HUES48 (cell line): ENCODE data around the gene BCKDHA.

ENCODE experiments used
- H3K27ac ChIP-seq: one replicate; pipeline ENCODE4 v1.7.0; 2013; ENCODE audit warnings: low read depth, low read length, inconsistent platforms
- H3K27me3 ChIP-seq: 2 replicates; pipeline ENCODE4 v1.6.1; 2013; ENCODE audit warnings: mild to moderate bottlenecking, low read length; ENCODE audit not compliant: control insufficient read depth, insufficient read depth
- H3K36me3 ChIP-seq: 2 replicates; pipeline ENCODE4 v1.6.1; 2013; ENCODE audit warnings: low read length; ENCODE audit not compliant: control insufficient read depth, insufficient read depth
- H3K4me1 ChIP-seq: 2 replicates; pipeline ENCODE4 v1.6.1; 2013; ENCODE audit warnings: mild to moderate bottlenecking, low read length; ENCODE audit not compliant: control insufficient read depth, insufficient read depth
- H3K4me3 ChIP-seq: 2 replicates; pipeline ENCODE4 v1.5.1; 2013; ENCODE audit warnings: mild to moderate bottlenecking, low read depth, low read length
- H3K9ac ChIP-seq: 2 replicates; pipeline ENCODE4 v1.6.1; 2013; ENCODE audit warnings: mild to moderate bottlenecking, low read depth, low read length, moderate library complexity
- H3K9me3 ChIP-seq: 2 replicates; pipeline ENCODE4 v1.6.1; 2013; ENCODE audit warnings: low read length; ENCODE audit not compliant: control insufficient read depth, insufficient read depth

Gene BCKDHA

DNA sequence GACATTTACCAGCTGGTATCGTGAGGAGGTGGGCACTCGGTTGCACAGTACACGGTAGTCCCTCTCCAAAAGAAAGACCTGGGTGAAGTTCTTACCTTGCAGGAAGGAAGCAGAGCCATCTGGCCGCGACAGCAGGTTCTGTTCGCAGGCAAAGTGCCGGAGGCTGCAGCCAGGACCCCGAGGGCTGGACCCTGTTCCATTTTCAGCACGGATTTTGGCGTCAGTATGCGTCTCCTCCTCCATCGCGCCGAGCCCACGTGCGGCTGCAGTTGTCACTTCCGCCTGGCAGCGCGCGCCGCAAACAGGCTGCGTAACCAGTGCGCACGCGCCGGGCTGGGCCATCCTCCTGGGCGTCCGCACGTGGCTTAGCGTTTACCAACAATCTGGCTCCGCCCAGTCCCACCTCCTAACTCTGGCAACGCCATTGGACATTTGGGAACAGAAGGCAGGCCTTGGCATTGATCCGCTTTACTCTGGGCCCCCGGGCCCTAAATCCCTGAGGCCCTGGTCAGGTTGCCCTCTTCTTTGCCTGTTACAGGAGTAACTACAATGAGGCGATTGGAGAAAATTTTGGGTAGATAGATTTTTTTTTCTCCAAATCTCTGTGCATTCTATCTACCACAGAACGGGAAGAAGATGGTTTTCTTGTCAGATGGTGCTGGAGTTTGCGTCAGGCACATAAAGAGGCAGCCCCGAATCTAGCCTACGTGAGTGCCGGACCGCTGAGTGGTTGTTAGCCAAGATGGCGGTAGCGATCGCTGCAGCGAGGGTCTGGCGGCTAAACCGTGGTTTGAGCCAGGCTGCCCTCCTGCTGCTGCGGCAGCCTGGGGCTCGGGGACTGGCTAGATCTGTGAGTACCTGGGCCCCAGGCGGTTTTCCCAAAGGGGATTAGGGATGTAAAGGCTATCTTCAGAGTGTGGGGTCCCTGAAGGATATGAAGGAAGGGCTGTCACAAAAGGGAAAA, at the start of gene BCKDHA, which contains the start of gene EXOSC5:
Gene BCKDHA, plus strand, starts transcription at position 733 of the 964 bp plus-strand sequence. Its CDS starts 10 bp downstream, at position 743.
Gene EXOSC5, minus strand, starts transcription at position 274 of the 964 bp plus-strand sequence. Its CDS starts 31 bp downstream, at position 243.
- H3K9ac ChIP-seq: peak within 1 kb of the TSS; percentile 95
- no peaks in the 10 kb centered on the region for H3K9me3 ChIP-seq
- H3K36me3 ChIP-seq: no peaks in the 10 kb centered on the region
- H3K4me3 ChIP-seq: peak within 1 kb of the TSS; percentile 95
- peak within 1 kb of the TSS; percentile 97 for H3K27ac ChIP-seq
- no peaks in the 10 kb centered on the region for H3K27me3 ChIP-seq
- peaks cover 5% of the 10 kb centered on the region; the same call in 1 of the 2 replicates for H3K4me1 ChIP-seq

DNA sequence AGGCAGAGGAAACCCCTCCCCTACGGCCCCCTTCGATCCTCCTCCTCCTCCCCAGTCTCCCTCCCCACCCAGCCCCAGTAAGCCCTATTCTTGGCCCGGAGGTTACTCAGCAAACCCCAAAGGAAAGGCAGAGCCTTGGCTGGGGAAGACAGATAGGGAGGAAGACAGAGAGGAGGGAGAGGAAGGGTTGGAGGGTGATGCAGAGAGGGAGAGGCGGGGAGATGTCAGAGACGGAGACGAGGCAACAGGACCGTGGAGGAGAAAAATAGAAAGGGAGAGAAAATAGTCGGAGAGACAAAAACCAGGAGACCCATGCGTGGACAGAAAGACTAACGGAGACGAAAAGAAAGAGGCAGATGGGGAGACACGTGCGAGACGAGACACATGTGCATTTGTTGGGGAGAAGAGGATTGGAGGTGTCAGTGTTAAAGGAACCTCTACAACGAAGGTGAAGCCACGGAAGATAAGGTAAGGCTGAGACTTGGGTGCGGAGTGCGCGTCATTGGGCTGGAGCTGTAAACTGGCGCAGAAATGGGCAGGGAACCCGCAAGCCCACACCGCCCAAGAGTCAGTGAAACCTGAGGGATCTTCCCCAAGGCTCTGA, 46.8 kb upstream of the BCKDHA start:
- peaks cover 38% of the 10 kb centered on the region for H3K27me3 ChIP-seq
- H3K4me1 ChIP-seq: no peaks in the 10 kb centered on the region
- no peaks in the 10 kb centered on the region for H3K36me3 ChIP-seq
- peak overlapping the region; percentile 74 for H3K4me3 ChIP-seq
- no peaks in the 10 kb centered on the region for H3K9me3 ChIP-seq
- H3K27ac ChIP-seq: no peak overlapping the region
- no peak overlapping the region for H3K9ac ChIP-seq

DNA sequence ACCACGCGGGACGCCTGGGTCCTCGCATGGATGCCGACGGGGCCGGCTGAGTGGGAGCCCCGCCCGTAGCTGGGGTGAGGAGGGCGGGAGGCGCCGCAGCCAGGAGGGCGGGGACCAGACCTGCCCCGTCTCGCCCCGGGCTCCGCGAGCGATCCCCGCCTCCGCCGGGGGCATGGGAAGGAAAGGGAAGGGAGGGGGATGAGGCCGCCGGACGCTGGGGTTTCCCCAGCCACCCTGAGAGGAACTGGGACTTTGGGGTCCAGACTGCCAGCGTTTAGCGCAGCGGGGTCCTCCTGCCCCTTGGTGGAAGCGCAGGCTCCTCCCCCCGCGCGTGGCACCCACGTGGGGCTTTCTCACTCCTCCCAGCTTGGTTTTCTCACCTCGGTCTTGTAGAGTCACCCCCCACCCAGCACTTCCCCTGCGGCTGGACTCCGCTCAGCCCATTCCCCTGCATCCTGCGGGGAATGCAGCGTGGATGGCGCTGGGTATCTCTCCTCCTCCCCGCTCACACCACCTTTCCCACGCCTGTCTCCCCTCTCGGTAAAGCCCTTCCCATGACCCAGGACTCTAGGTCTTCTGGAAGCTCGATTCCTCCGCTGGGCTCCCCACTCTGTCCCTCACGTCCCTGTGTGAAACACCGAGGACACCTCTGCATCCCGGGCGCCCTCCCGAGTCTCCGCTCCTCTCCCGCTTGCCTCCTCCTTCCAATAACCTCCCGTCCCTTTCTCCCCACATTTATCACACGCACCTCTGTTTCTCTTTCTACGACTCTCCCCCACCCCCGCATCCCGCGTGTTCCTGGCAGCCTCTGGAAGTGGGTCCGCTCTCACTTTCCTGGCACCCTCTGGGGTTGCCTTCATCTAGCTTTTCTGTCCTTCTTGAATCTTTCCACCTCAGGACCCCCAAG, 46.0 kb upstream of the BCKDHA start:
- peak overlapping the region; percentile 74 for H3K4me3 ChIP-seq
- no peaks in the 10 kb centered on the region for H3K4me1 ChIP-seq
- H3K36me3 ChIP-seq: no peaks in the 10 kb centered on the region
- H3K27me3 ChIP-seq: peaks cover 38% of the 10 kb centered on the region
- no peak overlapping the region for H3K9ac ChIP-seq
- H3K27ac ChIP-seq: no peak overlapping the region
- H3K9me3 ChIP-seq: no peaks in the 10 kb centered on the region

DNA sequence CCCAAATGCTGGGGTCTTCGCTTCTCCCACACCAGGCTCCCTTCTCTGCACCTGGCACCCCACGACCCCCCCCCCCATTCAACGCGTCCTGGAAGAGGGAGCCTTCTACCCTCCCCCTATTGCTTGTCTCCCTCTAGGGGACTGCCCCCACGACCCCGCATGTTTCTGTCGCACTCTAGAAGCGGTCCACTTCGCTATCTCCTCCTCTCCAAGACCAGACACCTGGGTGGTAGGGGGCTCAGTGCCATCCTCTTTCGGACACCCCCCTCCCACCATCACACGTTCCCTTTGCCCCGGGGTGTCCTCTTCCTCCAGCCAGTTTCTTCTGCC, 45.4 kb upstream of the BCKDHA start:
- peak overlapping the region; percentile 74 for H3K4me3 ChIP-seq
- no peaks in the 10 kb centered on the region for H3K36me3 ChIP-seq
- no peaks in the 10 kb centered on the region for H3K4me1 ChIP-seq
- H3K9ac ChIP-seq: no peak overlapping the region
- no peak overlapping the region for H3K27ac ChIP-seq
- H3K9me3 ChIP-seq: no peaks in the 10 kb centered on the region
- peaks cover 38% of the 10 kb centered on the region for H3K27me3 ChIP-seq

DNA sequence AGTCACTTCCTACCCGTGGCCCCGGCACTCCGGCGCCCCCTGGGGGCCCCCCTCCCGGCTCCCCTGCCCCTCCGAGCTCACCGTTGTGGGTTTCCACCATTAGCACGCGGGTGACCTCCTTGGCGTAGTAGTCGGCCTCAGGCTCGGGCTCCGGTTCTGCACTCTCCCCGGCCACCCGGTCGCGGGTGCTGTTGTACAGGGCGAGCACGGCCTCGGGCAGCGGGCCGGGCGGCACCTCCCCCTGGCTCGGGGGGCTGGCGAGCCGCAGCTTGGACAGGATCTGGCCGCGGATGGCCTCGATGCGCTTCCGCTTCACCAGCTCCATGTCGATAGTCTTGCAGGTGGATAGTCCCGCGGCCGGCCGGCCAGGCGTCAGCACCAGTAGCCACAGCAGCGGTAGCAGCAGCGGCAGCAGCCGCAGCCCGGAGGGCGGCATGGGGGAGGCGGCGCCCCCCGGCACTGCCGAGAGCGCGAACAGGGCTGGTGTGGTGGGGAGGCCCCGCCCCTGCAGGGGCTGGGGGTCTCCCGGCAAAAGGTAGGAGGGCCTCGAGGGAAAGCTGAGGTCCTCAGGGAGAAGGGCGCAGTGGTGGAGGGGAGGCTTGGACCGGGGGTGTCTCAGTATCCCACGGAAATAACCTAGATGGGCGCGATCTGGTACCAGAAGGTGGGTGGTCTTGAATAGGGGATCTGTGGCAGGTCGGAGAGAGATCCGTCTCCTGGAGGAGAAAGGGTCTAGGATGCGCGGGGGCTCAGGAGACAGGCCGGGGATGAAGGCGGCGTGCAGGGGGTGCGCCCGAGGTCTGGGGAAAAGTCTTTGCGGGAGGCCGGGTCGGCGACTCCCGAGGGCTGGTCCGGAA, 44.8 kb upstream of the BCKDHA start:
- no peaks in the 10 kb centered on the region for H3K36me3 ChIP-seq
- H3K27me3 ChIP-seq: peaks cover 38% of the 10 kb centered on the region
- no peaks in the 10 kb centered on the region for H3K9me3 ChIP-seq
- no peak overlapping the region for H3K27ac ChIP-seq
- no peaks in the 10 kb centered on the region for H3K4me1 ChIP-seq
- H3K9ac ChIP-seq: no peak overlapping the region
- peak overlapping the region; percentile 74 for H3K4me3 ChIP-seq

DNA sequence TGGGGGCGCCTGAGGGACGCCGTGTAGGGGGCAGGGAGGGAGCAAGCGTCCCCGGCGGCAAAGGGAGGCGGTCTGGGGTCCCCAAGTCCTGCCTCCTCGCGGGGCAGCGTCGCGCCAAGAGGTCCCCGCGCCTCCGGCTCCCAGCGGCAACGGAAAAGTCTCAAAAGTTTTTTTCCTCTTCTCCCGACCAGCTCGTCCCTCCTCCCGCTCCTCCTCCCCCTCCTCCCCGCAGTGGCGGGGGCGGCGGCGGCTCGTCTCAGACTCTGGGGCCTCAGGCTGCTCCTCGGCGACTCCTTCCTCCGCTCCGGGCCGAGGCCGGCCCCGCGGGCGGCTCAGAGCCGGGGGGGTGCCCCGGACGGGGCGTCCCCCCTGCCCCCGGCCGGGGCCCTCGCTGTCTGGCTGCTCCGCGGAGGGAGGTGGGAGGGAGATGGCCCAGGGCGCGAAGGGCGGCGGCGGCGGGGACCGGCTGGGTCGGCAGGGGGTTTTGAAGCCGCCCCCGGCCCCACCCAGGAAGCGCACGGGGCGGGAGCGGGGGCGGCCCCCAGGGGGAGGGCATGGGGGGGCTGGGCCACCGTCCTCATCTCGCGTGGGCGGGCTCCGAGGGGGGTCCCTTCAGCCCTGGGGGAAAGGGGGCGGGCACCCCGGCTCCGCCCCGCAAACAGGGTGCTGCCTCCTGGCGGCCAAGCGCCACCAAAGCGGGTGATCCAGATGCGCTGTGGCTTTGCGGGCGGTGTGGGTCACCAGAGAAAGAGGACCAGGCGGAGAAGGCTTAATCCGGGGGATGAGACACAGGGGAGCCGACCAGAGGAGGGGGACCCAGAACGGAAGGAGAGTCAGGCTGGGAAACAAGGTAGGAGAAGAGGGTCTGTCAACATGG, 43.9 kb upstream of the BCKDHA start, which contains the start of gene TGFB1:
Gene TGFB1, minus strand, starts transcription at position 457 of the 877 bp plus-strand sequence. CDS start 878 bp downstream, outside the sequence.
- H3K9ac ChIP-seq: no peak within 1 kb of the TSS
- H3K36me3 ChIP-seq: no peaks in the 10 kb centered on the region
- H3K4me1 ChIP-seq: no peaks in the 10 kb centered on the region
- peaks cover 38% of the 10 kb centered on the region for H3K27me3 ChIP-seq
- no peaks in the 10 kb centered on the region for H3K9me3 ChIP-seq
- H3K4me3 ChIP-seq: peak within 1 kb of the TSS; percentile 74
- peak within 1 kb of the TSS; percentile 20 for H3K27ac ChIP-seq

DNA sequence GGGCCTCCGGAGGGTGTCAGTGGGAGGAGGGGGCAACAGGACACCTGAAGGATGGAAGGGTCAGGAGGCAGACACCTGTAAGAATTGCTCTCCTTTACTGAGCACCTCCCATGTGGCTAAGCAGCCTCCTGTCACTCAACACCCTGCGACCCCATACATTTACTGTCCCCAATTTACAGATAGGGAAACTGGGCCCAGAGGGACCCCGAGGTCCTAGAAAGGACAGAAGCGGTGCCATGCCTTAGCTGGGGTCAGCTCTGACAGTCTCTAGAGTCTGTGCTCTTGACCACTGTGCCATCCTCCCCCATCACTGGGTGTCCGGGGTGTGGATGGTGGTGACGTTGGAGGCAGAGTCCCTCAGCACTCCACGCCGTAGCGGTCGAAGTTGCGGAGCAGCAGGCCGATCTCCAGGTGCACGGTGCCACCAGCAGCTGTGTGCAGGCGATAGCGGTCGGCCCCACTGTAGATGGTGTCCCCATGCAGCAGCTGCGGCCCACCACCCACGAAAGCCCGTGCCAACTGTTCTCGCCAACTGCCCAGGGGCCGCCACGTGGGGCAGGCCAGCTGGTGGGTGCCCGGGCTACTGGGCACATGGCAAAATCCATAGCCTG, 43.2 kb upstream of the BCKDHA start:
- Histone ChIP-seq H3K9me3 (no peaks in the 10 kb centered on the region), H3K36me3 (no peaks in the 10 kb centered on the region), H3K4me1 (no peaks in the 10 kb centered on the region), H3K27ac (no peak overlapping the region), H3K4me3 (peak overlapping the region; percentile 74), H3K9ac (no peak overlapping the region), H3K27me3 (peaks cover 38% of the 10 kb centered on the region)

DNA sequence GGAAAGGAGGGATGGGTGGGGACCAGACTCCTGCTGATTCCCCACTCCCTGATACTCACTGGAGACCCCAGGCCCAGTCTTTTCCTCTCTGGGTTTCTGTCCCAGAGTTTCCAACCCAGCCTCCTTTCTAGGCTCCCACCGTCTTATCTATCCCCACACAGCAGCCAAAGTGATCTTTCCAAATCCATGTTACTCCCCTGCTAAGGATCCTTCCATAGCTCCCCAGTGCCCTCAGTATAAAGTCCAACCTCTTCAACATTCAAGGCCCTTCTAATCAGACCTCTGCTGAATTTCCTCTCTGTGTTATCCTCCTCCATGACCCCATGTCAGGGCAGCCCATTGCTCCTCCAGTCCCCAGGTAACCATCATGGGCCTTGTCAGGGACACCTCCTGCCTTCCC, 42.6 kb upstream of the BCKDHA start:
- Histone ChIP-seq H3K9me3 (no peaks in the 10 kb centered on the region), H3K36me3 (no peaks in the 10 kb centered on the region), H3K4me3 (no peak overlapping the region), H3K4me1 (no peaks in the 10 kb centered on the region), H3K27me3 (peaks cover 34% of the 10 kb centered on the region), H3K9ac (no peak overlapping the region), H3K27ac (no peak overlapping the region)

DNA sequence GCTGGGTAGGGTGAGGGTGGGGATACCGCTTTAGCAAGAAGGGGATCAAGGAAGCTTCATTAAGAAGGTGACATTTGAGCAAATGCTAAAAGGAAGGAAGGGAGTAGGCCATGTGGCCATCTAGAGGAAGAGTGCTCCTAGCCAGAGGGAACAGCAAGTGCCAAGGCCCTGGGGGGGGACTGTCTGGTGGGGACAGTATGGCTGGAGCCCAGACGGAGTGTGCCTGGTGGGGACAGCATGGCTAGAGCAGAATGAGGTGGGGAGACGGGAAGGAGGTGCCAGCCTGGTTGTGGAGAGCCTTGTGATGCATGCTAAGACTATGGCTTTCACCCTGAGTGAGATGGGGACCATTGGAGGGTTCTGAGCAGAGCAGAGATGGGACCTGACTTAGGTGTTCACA, 41.8 kb upstream of the BCKDHA start:
- no peak overlapping the region for H3K9ac ChIP-seq
- no peak overlapping the region for H3K27ac ChIP-seq

More for the DNA sequence above, 41.8 kb upstream of the BCKDHA start:
- H3K4me3 ChIP-seq: no peak overlapping the region
- no peaks in the 10 kb centered on the region for H3K36me3 ChIP-seq
- H3K27me3 ChIP-seq: peaks cover 27% of the 10 kb centered on the region
- H3K9me3 ChIP-seq: no peaks in the 10 kb centered on the region
- H3K4me1 ChIP-seq: no peaks in the 10 kb centered on the region
